Breast epithelium (tissue), 4 donors: ENCODE results near the gene WFDC6. TPM values are rescaled to one million over a fixed set of nuclear protein-coding genes. Genes with fewer than 3 reads are reported as not detected.

Experiments used
- DNase-seq, 2 donors: peaks; one replicate each; pipeline ENCODE4 v3.0.0-alpha.2; 2019; ENCODE audit warnings: low spot score in 2 of 2
- H3K27ac ChIP-seq, 2 donors: fragments of 200-600 bp; sonication (generic) in 1 of 2; one replicate each; pipeline ENCODE4 v1.5.1; 2016 to 2019; ENCODE audit warnings: mild to moderate bottlenecking in 1 of 2
- H3K27me3 ChIP-seq, 2 donors: fragments of 200-600 bp; sonication (generic) in 1 of 2; one replicate each; pipeline versions ENCODE4 v1.5.1 to v1.6.0; 2017 to 2019; ENCODE audit warnings: control low read depth in 1 of 2, mild to moderate bottlenecking in 1 of 2
- H3K36me3 ChIP-seq: fragments of 200-600 bp; one replicate; pipeline ENCODE4 v1.5.1; 2019
- H3K4me1 ChIP-seq, 2 donors: fragments of 200-600 bp; sonication (generic); one replicate each; pipeline ENCODE4 v1.5.1; 2016 to 2019; ENCODE audit warnings: control low read depth in 1 of 2
- H3K4me3 ChIP-seq, 3 donors: fragments of 200-600 bp; sonication (generic); 1 replicate in 2 of 3; 2 replicates in 1 of 3; pipeline ENCODE4 v1.5.1; 2016 to 2019; ENCODE audit warnings: mild to moderate bottlenecking in 3 of 3, moderate library complexity in 2 of 3
- H3K9me3 ChIP-seq, 2 donors: fragments of 200-600 bp; sonication (generic) in 1 of 2; one replicate each; pipeline ENCODE4 v1.5.1; 2016 to 2019; ENCODE audit warnings: control low read depth in 1 of 2
- CTCF ChIP-seq, 3 donors: fragments of 450-650 bp; IDR thresholded peaks; one replicate each; pipeline ENCODE4 v1.5.1; 2016 to 2017; ENCODE audit warnings: antibody characterized with exemption in 3 of 3, mild to moderate bottlenecking in 3 of 3, moderate library complexity in 3 of 3
- POLR2A ChIP-seq: fragments of 450-650 bp; IDR thresholded peaks from one replicate; pipeline ENCODE4 v1.6.1; 2016; ENCODE audit warnings: antibody characterized with exemption, mild to moderate bottlenecking, moderate library complexity
- POLR2AphosphoS5 ChIP-seq, 3 donors: sonication (generic); formaldehyde crosslinking; IDR thresholded peaks; one replicate each; pipeline ENCODE4 v1.6.1; 2017; ENCODE audit warnings: antibody characterized with exemption in 3 of 3
- intact Hi-C: fragments of 100-400 bp; cut with DNase I; formaldehyde crosslinking; loops from one replicate; pipeline ENCODE4 v1.15.1; 2023; ENCODE audit warnings: low total_unique reads
- total RNA-seq, 3 donors: library from RNA; depleted of rRNA; stranded (reverse); fragments of >200 nt; gene quantifications; one replicate each; pipeline ENCODE4 v1.1.0, GENCODE V29; 2016

The WFDC6 gene
- total RNA-seq, 3 donors from 2014 or later = not detected

GRCh38 chr20:45515147-45515913 lies 24.0 kb downstream of the WFDC6 start, which contains the start of gene SPINT3:
Gene SPINT3 (minus strand): TSS chr20:45515622. CDS start chr20:45515608, 14 bp downstream.
- intact Hi-C loops = no loop called here
- Histone ChIP-seq H3K4me3 (no peak within 1 kb of the TSS), H3K4me1 (no peaks in the 10 kb centered on the region), H3K9me3 (no peaks in the 10 kb centered on the region), H3K27me3 (no peaks in the 10 kb centered on the region), H3K36me3 (no peaks in the 10 kb centered on the region), H3K27ac (no peak within 1 kb of the TSS)
- DNase-seq = no peak
- no peak for TF ChIP-seq CTCF (IDR thresholded peaks at IDR 0.05)

- Histone ChIP-seq H3K27me3 (no peaks in the 10 kb centered on the region), H3K27ac (no peak overlapping the region), H3K4me3 (no peak overlapping the region), H3K9me3 (no peaks in the 10 kb centered on the region), H3K36me3 (no peaks in the 10 kb centered on the region), H3K4me1 (no peaks in the 10 kb centered on the region)
- DNase-seq = no peak
- TF ChIP-seq POLR2AphosphoS5 (IDR thresholded peaks at IDR 0.05) (no peak), POLR2A (no peak), CTCF (IDR thresholded peaks at IDR 0.05) (no peak)
- intact Hi-C loops = no loop called here
Observed at GRCh38 chr20:45510242-45510862, 28.9 kb downstream of the WFDC6 start.

- no peak overlapping the region for H3K4me3 ChIP-seq
- H3K27me3 ChIP-seq = peaks cover 0 to 4% of the 10 kb centered on the region in 2 donors
- TF ChIP-seq CTCF (IDR thresholded peaks at IDR 0.05) = no peak
- TF ChIP-seq POLR2AphosphoS5 (IDR thresholded peaks at IDR 0.05) = no peak
- TF ChIP-seq POLR2A = no peak
- H3K36me3 ChIP-seq = no peaks in the 10 kb centered on the region
- DNase-seq = no peak
- H3K27ac ChIP-seq = no peak overlapping the region
- intact Hi-C loops = no loop called here
- no peaks in the 10 kb centered on the region for H3K4me1 ChIP-seq
- H3K9me3 ChIP-seq = no peaks in the 10 kb centered on the region
Observed at GRCh38 chr20:45509091-45509490, 30.2 kb downstream of the WFDC6 start.

GRCh38 chr20:45508068-45508886 lies 31.0 kb downstream of the WFDC6 start:
- no peaks in the 10 kb centered on the region for H3K36me3 ChIP-seq
- DNase-seq = no peak
- H3K4me3 ChIP-seq = no peak overlapping the region
- H3K27me3 ChIP-seq = peaks cover 0 to 5% of the 10 kb centered on the region in 2 donors
- H3K4me1 ChIP-seq = no peaks in the 10 kb centered on the region
- H3K9me3 ChIP-seq = no peaks in the 10 kb centered on the region
- intact Hi-C loops = no loop called here
- no peak overlapping the region for H3K27ac ChIP-seq
- TF ChIP-seq CTCF (IDR thresholded peaks at IDR 0.05) (no peak), POLR2A (no peak), POLR2AphosphoS5 (IDR thresholded peaks at IDR 0.05) (no peak)
